K562 (cell line): ENCODE measurements around the gene SLC35D2.

Experiments used
- CHD2 ChIP-seq: IDR thresholded peaks from 2 replicates; pipeline ENCODE4 v1.6.1; 2011; ENCODE audit warnings: low read depth, low read length
- CTCF ChIP-seq, 3 experiments: IDR thresholded peaks in 2 of 3; conservative IDR thresholded peaks in 1 of 3; 2 replicates each; pipeline ENCODE4 v1.5.1; 2011 to 2012; ENCODE audit warnings: low read length in 3 of 3, mild to moderate bottlenecking in 3 of 3, control low read depth in 2 of 3, improper control_type of control experiment in 1 of 3, inconsistent platforms in 1 of 3, low read depth in 1 of 3, mixed read lengths in 1 of 3, moderate library complexity in 1 of 3; ENCODE audit not compliant: insufficient read depth in 2 of 3
- EP300 ChIP-seq: IDR thresholded peaks from 2 replicates; pipeline ENCODE4 v1.6.1; 2012; ENCODE audit warnings: low read length, improper control_type of control experiment
- FOS ChIP-seq: IDR thresholded peaks from 3 replicates; pipeline ENCODE4 v1.6.1; 2011; ENCODE audit not compliant: insufficient read length; ENCODE audit errors: extremely low read depth
- KDM1A ChIP-seq, 2 experiments: fragments of 450-650 bp; IDR thresholded peaks; 2 replicates each; pipeline ENCODE4 v1.6.1; 2016; ENCODE audit warnings: mild to moderate bottlenecking in 2 of 2
- NELFE ChIP-seq: IDR thresholded peaks from 2 replicates; pipeline ENCODE4 v1.6.1; 2011; ENCODE audit warnings: mild to moderate bottlenecking; ENCODE audit not compliant: insufficient read depth, insufficient read length
- NFE2 ChIP-seq: IDR thresholded peaks from 2 replicates; pipeline ENCODE4 v1.6.1; 2014; ENCODE audit warnings: antibody characterized with exemption, low read depth
- NR2C2 ChIP-seq, 2 experiments: fragments of 200-800 bp in 1 of 2; sonication (Bioruptor generic) in 1 of 2; sonication (generic) in 1 of 2; formaldehyde crosslinking in 1 of 2; IDR thresholded peaks; 2 replicates each; pipeline versions ENCODE4 v1.6.1 to v1.8.0; 2016 to 2022; ENCODE audit warnings: mild to moderate bottlenecking in 1 of 2, missing compliant biosample characterization in 1 of 2, missing genetic modification characterization in 1 of 2, missing genetic modification reagents in 1 of 2
- NR3C1 ChIP-seq: sonication (generic); formaldehyde crosslinking; IDR thresholded peaks from 2 replicates; pipeline ENCODE4 v1.8.1; 2022; ENCODE audit warnings: missing genetic modification reagents
- SOX6 ChIP-seq: fragments of 450-650 bp; IDR thresholded peaks from 2 replicates; pipeline ENCODE4 v1.6.1; 2014; ENCODE audit warnings: mild to moderate bottlenecking
- TAF7 ChIP-seq: fragments of 450-650 bp; IDR thresholded peaks from 2 replicates; pipeline ENCODE4 v1.6.1; 2016; ENCODE audit warnings: missing genetic modification characterization, missing compliant biosample characterization
- TGIF2 ChIP-seq: sonication (generic); formaldehyde crosslinking; IDR thresholded peaks from 2 replicates; pipeline ENCODE4 v1.8.1; 2022; ENCODE audit warnings: mild to moderate bottlenecking, missing genetic modification reagents, moderate library complexity
- ZNF134 ChIP-seq: fragments of 250-450 bp; sonication (Bioruptor Pico); conservative IDR thresholded peaks from 2 replicates; pipeline ENCODE4 v1.4.0; 2020
- ZNF24 ChIP-seq: fragments of 450-650 bp; IDR thresholded peaks from 2 replicates; pipeline ENCODE4 v1.6.1; 2016

GRCh38 chr9:96305171-96305570 is 78.3 kb downstream of the SLC35D2 start:
- no peak for TF ChIP-seq CTCF (IDR thresholded peaks at IDR 0.05 in 2 of 3, conservative IDR thresholded peaks at IDR 0.05 in 1 of 3; ENCODE audit: insufficient read depth in 2 of 3, low read depth in 1 of 3, low read length in 3 of 3)
- no peak for TF ChIP-seq EP300
- TF ChIP-seq NR3C1 (CRISPR knock-in tag) = no peak
- TF ChIP-seq NR2C2 (CRISPR knock-in tag; IDR thresholded peaks at IDR 0.05) = no peak
- no peak for TF ChIP-seq NR2C2 (tag; IDR thresholded peaks at IDR 0.05)
- TF ChIP-seq NFE2 = no peak
- no peak for TF ChIP-seq FOS
- no peak for TF ChIP-seq CHD2
- TF ChIP-seq ZNF134 (CRISPR knock-in tag) = no peak
- no peak for TF ChIP-seq NELFE
- no peak for TF ChIP-seq SOX6
- TF ChIP-seq TGIF2 = no peak
- TF ChIP-seq ZNF24 = no peak
- TF ChIP-seq TAF7 (tag) = no peak
- no peak for TF ChIP-seq KDM1A (IDR thresholded peaks at IDR 0.05)
